Retinal pigment epithelial cell (primary cell): Measurements from ENCODE around the gene SEC61G.

Experiments used
- DNase-seq: peaks from one replicate; pipeline ENCODE4 v3.0.0-alpha.2; 2010; ENCODE audit warnings: low read depth
- H3K4me3 ChIP-seq: 2 replicates; pipeline ENCODE4 v1.5.1; 2011; ENCODE audit warnings: mild to moderate bottlenecking, low read length, control low read depth, moderate library complexity
- CTCF ChIP-seq: conservative IDR thresholded peaks from 2 replicates; pipeline ENCODE4 v1.5.1; 2011; ENCODE audit warnings: low read depth, low read length, control low read depth, inconsistent platforms

Gene SEC61G

GRCh38 chr7:54758702-54759592 is at the start of gene SEC61G:
SEC61G (minus strand) TSS chr7:54759211; CDS start chr7:54757588, 1,623 bp downstream.
- peak; percentile 85 for DNase-seq
- peak within 1 kb of the TSS; percentile 96 for H3K4me3 ChIP-seq
- TF ChIP-seq CTCF: no peak

DNA sequence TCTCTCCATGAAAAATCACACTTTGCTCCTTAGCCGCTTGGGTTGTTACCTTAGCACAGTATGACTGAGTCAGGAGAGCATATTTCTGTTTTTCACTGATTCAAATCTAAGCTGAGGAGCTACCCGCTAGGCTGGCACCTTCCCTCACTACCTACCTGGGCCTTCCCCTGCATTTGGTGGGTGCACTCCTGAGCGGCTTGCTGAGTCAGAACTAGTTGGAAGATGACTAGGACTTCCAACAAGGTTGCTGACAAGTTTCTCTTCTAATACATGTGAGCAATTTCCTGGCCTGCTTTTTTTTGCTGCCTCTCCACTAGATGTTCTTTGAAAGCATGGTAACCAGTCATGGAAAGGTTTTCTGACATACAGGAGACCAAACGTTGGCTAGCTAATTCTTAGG is 43.8 kb upstream of the SEC61G start:
- H3K4me3 ChIP-seq: no peak overlapping the region
- no peak for DNase-seq
- no peak for TF ChIP-seq CTCF

DNA sequence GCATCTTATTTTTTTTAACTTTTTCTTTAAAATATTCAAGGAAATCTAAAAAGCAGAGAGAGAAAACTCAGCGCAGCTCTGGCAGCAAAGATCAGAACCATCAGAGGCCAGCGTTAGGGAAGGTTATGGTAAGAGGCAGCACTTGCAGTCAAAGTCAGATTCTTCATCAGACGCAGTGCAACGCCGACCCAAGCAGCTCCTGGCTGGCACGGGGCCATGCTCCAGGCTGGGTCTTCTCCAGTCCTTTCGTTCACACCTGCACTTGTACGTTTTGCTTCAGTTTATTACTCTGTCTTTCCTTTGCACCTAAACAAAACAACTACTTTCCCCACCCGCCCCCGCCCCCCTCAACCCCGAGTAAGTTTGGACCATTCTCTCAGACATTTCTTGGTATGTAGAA is 43.1 kb upstream of the SEC61G start:
- TF ChIP-seq CTCF: no peak
- no peak overlapping the region for H3K4me3 ChIP-seq
- no peak for DNase-seq

GRCh38 chr7:54799792-54800191 is 40.8 kb upstream of the SEC61G start:
- no peak overlapping the region for H3K4me3 ChIP-seq
- TF ChIP-seq CTCF: no peak
- DNase-seq: no peak

DNA sequence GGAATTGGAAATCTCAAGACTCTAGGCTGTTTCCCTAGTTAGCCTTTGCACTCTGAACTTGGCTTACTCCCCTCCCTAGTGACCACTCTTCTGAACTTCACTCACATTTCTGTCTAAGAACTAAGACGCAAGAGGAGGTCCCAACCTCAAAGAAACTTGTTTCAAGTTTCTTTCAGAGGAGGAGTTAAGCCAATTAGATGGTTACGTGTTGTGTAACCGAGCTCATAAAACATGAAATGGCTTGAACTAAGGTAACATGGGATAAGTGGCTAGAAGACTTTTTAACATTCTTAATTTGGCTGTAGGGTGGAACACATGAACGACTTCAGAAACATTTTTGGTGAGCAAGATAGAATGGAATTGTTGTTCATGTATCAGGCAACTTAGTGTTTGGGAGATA is 39.5 kb upstream of the SEC61G start:
- no peak overlapping the region for H3K4me3 ChIP-seq
- TF ChIP-seq CTCF: no peak
- no peak for DNase-seq

GRCh38 chr7:54796853-54797252 is 37.8 kb upstream of the SEC61G start:
- H3K4me3 ChIP-seq: no peak overlapping the region
- DNase-seq: no peak
- TF ChIP-seq CTCF: no peak

DNA sequence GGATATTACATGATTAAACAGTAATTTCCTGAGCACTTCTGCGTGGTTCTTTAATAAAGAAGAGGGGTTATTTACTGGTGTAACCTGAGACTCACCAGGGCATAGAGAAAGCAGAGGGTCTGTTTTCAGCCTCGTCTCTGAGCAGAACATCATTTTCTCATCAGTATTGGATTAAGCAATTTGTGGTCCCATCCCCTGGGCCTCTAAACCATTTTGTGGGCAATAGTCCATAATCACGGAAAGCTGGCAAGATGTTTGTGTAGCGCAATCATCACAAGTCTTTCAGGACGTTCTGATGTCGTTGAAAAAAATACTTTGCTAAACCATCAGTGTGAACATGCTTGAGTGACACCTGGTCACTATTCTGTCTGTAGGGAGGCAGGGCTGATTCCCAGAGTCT is 37.1 kb upstream of the SEC61G start:
- no peak for DNase-seq
- H3K4me3 ChIP-seq: no peak overlapping the region
- no peak for TF ChIP-seq CTCF
